HG03175 (cell line): Measurements from ENCODE around the gene SUPT5H.

Experiments
- ATAC-seq: cut with Tn5 transposase; IDR thresholded peaks from one replicate; pipeline ENCODE4 v1.9.1; 2021; ENCODE audit warnings: mild to moderate bottlenecking, moderate library complexity; ENCODE audit not compliant: unreplicated experiment

Gene SUPT5H

GRCh38 chr19:39409208-39410016 lies 36.0 kb upstream of the SUPT5H start:
- no peak for ATAC-seq

- no peak for ATAC-seq
These were observed 35.2 kb upstream of the SUPT5H start for GRCh38 chr19:39410017-39410830.

- no peak for ATAC-seq
These were observed 34.6 kb upstream of the SUPT5H start for GRCh38 chr19:39410831-39411080.

GRCh38 chr19:39411081-39411831 lies 34.1 kb upstream of the SUPT5H start:
- no peak for ATAC-seq

GRCh38 chr19:39411832-39412099 lies 33.6 kb upstream of the SUPT5H start:
- peak; percentile 23 for ATAC-seq

- peak; percentile 57 for ATAC-seq
These were observed 33.1 kb upstream of the SUPT5H start, which contains the start of gene PLEKHG2 for GRCh38 chr19:39412100-39412866. Gene PLEKHG2 (plus strand): TSS chr19:39412669. CDS start chr19:39414087, 1,418 bp downstream.

- no peak for ATAC-seq
These were observed 32.5 kb upstream of the SUPT5H start for GRCh38 chr19:39412867-39413271.

GRCh38 chr19:39413272-39413910 lies 32.0 kb upstream of the SUPT5H start:
- ATAC-seq: no peak

- ATAC-seq: no peak
These were observed 31.3 kb upstream of the SUPT5H start for GRCh38 chr19:39413911-39414608.

- no peak for ATAC-seq
These were observed 30.0 kb upstream of the SUPT5H start for GRCh38 chr19:39415111-39416046.

- ATAC-seq: no peak
These were observed 28.9 kb upstream of the SUPT5H start for GRCh38 chr19:39416152-39417120.

- no peak for ATAC-seq
These were observed 27.8 kb upstream of the SUPT5H start for GRCh38 chr19:39417463-39418181.

- ATAC-seq: no peak
These were observed 26.4 kb upstream of the SUPT5H start for GRCh38 chr19:39419003-39419402.

- no peak for ATAC-seq
These were observed 24.6 kb upstream of the SUPT5H start for GRCh38 chr19:39420769-39421168.

GRCh38 chr19:39422020-39422419 lies 23.4 kb upstream of the SUPT5H start:
- no peak for ATAC-seq

GRCh38 chr19:39423258-39424086 lies 21.9 kb upstream of the SUPT5H start:
- ATAC-seq: no peak
